VCaP (cell line): ENCODE data around the gene MLST8.

Source experiments
- H3K27ac ChIP-seq: fragments of 450-650 bp; 2 replicates; pipeline ENCODE4 v1.5.1; 2017
- CTCF ChIP-seq: fragments of 450-650 bp; conservative IDR thresholded peaks from 2 replicates; pipeline ENCODE4 v1.5.1; 2017; ENCODE audit warnings: mild to moderate bottlenecking, moderate library complexity

Gene MLST8

GRCh38 chr16:2191446-2191706, 13.9 kb upstream of the MLST8 start:
- no peak overlapping the region for H3K27ac ChIP-seq
- TF ChIP-seq CTCF: no peak

- no peak for TF ChIP-seq CTCF
- no peak overlapping the region for H3K27ac ChIP-seq
These were observed 11.0 kb upstream of the MLST8 start for GRCh38 chr16:2194166-2194834.

GRCh38 chr16:2194852-2195321, 10.4 kb upstream of the MLST8 start:
- H3K27ac ChIP-seq: peak overlapping the region; percentile 64; the same call in 1 of the 2 replicates
- peak; percentile 69 for TF ChIP-seq CTCF

- peak overlapping the region; percentile 64 for H3K27ac ChIP-seq
- no peak for TF ChIP-seq CTCF
These were observed 9.7 kb upstream of the MLST8 start for GRCh38 chr16:2195322-2196161.

GRCh38 chr16:2196162-2196980, 8.9 kb upstream of the MLST8 start, which contains the start of gene CASKIN1:
Gene CASKIN1, minus strand, starts transcription at chr16:2196605. Its CDS starts 173 bp downstream, at chr16:2196432.
- peak within 1 kb of the TSS; percentile 64 for H3K27ac ChIP-seq
- no peak for TF ChIP-seq CTCF

GRCh38 chr16:2196981-2197511, 8.2 kb upstream of the MLST8 start:
- H3K27ac ChIP-seq: peak overlapping the region; percentile 64; the same call in 1 of the 2 replicates
- no peak for TF ChIP-seq CTCF

- no peak for TF ChIP-seq CTCF
- no peak overlapping the region for H3K27ac ChIP-seq
These were observed 7.5 kb upstream of the MLST8 start for GRCh38 chr16:2197765-2198164.
